ENCODE measurements around the gene SEPTIN12.
"Not testable (repeated sequence)": the region's sequence is repeated elsewhere in the genome, so short reads cannot be mapped to it uniquely, and the experiment has no call there.

The SEPTIN12 gene

DNA sequence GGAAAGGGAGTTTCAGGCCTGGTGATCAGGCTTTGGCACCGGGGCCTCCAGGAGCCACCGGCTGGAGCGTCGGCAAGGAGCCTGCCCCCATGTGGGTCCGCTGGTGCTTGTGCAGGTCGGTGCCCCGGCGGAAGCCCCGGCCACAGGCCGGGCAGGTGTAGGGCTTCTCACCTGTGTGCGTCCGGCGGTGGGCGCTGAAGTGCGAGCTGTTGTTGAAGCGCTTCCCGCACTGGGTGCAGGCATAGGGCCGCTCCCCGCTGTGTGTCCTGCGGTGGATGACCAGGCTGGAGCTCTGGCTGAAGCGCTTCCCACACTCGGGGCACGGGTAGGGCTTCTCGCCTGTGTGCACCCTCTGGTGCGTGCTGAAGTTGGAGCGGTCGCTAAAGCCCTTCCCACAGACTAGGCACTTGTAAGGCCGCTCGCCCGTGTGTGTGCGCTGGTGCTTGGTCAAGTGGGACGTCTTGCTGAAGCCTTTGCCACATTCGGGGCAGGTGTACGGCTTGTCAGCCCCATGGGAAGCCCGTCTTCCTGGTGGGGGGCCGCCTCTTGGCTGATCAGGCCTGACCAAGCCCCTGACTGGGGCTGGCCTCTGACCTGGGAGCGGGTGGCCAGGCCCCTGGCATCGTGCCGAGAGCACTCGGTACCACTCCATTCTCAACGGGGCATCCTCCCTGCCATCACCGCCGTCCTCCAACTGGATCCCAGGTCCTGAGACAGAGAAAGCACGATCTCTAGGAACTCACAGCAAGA lies 35.6 kb downstream of the SEPTIN12 start:
- no peak for FAIRE-seq

DNA sequence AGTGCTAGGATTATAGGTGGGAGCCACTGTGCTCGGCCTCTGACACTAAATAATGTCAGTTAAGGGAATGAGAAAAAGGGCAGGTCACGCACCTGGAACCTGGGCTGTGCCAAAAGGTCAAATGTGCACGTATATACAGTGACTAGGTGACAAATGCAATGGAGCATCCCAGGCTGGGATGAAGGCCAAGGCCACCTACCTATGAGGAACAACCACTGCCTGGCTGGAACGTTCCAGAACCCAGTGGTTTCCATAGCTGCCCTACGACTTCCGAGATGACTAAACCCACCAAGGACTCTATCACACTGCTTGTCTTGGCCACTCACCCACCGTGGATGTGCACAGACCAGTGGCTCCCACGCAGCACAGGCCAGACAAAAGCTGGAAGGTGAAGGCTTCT lies 37.2 kb downstream of the SEPTIN12 start:
- FAIRE-seq, result no peak

DNA sequence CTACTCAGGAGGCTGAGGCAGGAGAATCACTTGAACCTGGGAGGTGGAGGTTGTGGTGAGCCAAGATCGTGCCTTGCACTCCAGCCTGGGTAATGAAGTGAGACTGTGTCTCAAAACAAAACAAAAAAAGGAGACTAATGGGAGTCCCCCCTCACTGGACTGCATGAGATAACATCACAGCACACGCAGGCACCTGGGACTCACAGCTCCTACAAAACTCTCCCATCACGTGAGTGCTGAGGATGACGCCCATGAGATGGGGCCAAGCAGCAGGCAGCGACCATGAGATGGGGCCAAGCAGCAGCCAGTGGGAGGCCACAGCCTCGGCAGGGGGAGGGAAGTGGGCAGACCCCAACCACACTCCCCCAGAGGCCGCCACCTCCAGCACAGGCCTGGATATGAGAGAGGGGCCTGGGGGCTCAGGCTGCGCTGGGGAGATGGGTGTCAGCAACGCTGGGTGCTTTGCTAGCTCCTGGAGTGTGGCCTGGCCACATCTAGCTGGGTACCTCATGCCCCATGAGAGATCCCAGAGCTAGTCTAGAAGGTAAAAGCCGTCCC lies 38.4 kb downstream of the SEPTIN12 start:
- FAIRE-seq, result no peak

DNA sequence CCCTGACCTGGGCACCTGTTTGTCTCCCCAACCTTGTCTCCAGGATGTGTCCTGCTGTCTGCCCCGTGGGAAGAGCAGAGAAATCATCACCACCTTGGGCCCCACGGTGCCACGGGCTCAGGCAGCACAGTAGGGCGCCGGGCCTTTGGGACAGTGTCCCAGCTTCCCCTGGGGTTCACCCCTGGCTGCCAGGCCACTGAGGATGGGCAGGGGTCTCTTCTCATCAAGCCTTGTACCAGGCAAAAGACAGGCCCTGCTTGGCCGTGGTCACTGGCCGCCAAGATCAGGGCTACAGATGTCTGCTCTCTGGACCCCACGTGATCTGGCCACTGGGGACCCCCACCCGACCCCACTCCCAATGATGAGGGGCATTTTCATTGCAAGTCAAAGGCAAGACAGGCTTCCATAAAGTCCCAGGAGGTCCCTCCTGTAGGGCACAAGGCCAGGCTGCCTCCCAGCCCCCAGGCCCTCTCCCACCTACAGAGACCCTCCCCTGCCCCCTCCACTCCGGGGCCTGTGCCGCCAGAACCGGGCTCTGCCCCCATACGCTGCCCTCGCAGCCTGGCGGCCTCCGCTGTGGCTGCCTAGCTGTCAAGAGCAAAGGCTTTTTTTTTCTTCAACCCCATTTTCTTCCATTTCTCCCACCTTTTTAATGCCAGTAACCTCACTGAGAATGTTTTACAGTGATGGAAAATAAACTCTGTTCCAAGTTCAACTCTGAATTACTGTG lies 39.3 kb downstream of the SEPTIN12 start:
- no peak for FAIRE-seq

DNA sequence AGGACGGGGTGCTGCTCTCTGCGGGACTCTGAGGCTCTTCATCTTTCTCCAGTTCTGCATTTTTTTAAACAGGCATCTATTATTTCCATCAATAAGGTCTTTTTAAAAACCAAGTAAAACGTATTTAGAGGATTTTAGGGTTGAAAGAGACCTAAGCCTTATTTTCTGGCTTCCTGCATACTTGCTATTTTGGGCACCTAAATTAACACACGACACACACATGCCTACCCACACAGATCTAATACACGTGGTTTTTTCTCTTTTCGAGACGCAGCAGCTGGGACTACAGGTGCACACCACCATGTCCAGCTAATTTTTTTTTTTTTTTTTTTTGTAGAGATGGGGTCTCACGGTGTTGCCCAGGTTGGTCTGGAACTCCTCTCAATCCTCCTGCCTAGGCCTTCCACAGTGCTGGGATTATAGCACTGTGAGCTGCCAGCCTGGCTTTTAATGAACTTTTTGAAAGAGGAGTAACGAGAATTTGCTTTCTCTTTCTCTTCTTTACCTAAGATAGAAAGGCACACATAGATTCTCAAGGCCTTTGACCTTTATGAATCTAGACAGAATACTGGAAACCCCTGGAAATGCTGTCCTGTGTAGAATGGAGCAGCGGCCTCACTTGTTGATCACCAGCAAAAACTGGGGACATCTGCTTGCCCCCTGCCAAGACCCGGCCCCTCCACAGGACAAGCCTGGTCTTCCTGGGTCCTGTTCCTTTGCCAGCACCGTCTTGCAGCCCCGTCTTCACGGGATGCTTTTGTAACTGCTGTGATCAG lies 40.1 kb downstream of the SEPTIN12 start:
- FAIRE-seq, result no peak

DNA sequence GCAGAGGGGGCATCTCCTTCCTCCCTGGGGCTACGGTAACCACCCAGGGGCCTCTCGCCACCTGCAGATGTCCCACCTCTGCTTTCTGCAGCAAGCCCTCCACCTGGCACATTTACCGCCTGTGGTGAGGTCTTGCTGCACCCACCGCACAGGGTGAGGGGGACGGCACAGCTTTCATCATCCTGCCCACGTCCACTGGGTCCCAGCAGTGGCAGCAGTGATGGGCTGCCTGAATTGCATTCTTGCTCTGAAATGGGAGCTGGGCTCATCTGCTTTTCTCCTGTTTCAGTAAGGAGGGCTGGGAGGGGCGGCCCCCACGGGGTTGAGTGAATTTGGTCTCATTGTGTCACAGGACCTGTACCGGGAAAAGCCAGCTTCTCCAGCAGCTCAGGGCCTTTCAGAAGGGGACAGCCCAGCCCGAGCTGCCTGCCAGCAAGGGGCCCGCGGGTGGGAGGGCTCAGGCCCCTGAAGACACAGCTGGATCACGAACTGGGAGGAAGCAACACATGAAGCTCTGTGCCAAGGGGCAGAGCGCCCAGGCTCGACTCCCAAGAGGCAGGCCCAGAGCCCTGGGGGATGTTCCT lies 41.1 kb downstream of the SEPTIN12 start:
- no peak for FAIRE-seq

DNA sequence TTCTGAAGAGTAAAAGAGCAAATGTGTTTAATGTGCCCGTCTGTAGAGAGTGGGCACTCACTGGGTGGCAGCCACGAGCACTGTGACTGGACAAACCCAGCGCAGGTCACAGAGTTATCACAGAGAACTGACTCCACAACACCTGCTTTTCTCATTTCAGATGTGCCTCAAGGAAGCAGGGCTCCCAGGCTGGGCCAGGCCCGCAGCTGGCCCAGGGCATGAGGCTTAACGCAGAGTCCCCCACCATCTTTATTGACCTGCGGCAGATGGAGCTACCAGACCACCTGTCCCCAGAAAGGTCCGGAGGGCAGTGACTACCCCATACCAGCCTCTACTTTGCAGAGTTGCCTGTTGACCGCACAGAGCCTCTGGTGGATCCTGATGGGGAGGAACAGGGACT lies 41.9 kb downstream of the SEPTIN12 start:
- no peak for FAIRE-seq

DNA sequence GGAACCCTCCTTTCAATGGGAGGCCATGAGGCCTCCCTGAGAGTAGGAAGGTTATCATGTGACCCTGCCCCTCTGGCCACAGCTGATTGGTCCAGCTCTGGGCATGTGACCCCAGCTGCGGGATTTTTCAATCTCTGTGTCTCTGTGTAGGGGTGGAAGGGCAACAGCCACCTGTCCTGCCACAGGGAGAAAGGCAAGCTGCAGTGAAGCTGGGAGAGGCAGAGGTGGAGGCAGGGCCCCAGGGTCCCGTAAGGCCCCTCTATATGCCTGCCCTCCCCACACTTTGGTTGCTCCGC lies 42.9 kb downstream of the SEPTIN12 start:
- FAIRE-seq, result no peak

DNA sequence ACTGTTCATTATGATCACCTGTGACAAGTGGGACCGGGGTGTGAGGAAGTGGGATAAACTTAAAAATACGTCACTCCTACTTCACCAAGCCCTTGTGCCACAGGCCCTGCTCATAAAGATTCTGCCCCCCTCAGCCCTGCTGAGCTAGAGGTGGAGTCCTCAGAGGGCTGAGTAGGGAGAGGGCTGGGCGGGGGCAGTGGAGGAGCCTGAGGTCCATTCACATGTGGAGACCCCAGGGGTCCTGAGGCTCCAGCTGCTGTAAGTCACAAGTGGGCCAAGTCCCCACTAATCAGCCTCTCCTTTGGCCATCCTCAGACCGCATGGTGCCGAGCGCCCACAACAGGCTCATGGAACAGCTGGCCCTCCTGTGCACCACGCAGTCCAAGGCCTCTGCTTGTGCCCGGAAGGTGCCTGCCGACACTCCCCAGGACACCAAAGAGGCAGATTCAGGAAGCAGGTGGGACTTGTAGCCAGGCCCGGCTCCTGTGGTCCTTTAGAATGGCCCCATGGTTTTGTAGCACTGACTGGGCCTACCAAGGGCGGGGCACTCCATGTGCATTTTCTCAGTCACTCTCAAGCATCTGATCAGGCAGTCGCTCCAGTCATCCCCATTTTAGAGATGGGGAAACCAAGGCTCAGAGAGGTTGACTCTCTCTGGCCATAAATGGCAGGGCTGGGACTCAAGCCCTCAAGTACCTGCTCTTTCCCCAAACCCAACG lies 43.4 kb downstream of the SEPTIN12 start:
- FAIRE-seq, result no peak

DNA sequence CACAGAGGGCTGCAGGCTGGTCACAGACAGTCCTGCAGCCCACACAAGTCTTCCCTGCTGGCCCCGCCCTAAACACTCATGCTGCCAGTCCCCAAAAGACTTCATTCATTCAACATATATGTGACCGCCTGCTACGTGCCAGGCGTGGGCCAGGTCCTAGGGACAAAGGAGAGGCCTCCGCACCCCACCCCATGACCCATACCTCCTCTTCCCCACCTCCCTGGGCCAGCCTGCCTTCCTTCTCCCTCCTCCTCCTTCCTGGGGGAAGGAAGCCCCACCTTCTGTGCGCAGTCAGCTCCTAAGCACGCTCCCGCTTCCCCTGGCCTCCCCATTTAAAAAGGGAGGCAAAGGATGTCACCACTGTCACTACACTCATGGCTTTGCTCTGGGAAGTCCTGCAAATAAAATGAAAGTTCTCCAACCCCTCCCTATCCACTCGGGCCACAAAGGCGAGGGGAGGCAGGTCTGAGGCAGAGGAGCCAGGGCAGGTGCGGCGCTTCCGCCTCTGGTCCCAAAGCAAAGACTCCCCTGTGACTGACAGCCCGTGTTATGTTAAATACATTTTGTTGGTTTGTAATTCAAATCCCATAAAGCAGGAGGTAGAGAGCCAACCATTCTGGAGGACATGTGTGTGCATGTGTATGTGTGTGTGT lies 44.8 kb downstream of the SEPTIN12 start:
- FAIRE-seq, result no peak

DNA sequence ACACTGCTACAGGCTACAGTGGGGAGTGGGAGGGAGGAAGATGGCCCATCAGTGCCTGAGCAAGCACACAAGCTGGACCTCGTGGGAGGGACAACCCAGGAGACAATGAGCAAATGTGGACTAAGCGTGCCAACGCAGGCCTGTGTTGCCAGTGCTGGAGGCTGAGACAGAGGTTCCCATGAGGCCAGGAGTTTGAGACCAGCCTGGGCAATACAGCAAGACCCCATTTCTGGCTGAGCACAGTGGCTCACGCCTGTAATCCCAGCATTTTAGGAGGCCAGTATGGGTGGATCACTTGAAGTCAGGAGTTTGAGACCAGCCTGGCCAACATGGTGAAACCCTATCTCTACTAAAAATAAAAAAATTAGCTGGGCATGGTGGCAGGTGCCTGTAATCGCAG lies 49.8 kb downstream of the SEPTIN12 start:
- FAIRE-seq, result not testable (repeated sequence)

DNA sequence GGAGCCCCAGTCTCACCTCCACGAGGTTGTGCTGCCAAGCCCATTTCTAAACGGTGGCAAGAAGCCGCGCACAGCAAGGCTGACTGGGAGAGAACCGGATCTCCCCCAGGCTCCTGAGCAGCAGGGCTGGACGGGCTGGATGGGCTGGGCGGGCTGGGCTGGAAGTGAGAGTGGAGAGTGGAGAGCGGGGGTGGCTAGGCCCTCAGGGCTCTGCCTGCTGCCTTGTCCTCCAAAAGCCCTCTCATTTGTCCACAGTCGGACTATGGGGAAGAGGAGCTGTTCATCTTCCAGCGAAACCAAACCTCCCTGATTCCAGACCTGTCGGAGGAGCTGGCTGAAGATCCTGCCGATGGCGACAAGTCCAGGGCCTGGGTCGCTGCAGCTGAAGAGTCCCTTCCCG lies 50.6 kb downstream of the SEPTIN12 start:
- no peak for FAIRE-seq

DNA sequence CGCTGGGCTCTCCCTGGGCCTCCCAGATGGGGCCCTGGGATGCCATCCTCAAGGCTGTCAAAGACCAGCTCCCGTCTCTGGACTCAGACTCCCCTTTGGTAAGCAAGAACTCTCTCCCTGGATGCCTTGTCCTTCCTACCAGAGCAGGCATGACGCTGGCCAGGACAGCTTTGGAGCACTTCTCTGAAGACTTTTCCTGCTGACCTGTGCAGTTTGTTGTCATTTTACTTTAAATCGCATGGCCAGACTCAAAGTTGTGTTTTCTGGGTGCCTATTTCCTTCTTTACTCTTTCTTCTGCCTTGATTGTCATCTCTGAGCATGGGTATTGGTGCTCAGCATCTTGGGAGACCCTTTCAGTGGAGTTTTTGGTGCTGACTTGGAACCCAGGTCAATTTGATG lies 51.6 kb downstream of the SEPTIN12 start:
- no peak for FAIRE-seq

DNA sequence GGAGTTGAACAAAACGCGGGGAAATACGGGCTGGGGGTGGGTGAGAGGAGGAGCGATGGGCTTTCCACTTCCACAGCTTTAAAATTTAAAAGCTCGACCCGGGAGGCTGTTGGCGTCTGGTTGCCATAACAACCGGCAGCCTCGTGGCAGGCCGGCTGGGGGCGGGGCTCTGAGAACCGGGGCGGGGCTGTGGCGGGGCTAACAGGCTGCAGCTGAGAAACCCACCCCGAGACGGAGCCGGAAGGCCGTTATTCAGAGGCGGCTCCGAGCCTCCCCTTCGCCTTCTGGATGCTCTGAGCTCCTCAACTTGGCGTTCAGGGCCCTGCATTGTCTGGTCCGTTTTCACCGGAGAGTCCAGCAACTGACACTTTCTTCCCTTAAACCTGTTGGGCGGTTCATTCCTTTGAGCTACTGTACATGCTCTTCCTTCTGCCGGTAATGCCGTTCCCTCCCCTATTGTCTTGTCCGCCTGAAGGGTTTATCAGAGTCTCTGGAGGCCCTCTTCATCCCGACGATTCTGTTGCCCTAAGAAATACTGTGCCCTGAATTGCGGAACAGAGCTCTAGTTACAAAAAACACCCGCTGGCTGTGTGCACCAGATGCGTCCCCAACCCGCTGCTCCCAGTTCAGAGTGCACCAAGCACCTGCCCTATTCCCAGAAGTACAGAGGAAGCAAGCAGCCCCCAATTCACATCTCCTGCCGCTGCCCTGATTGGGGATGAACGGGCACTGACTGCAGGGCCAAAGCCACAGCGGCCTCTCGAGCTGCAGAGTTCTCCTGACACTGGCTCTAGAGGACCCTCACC lies 53.2 kb downstream of the SEPTIN12 start:
- FAIRE-seq, result no peak

DNA sequence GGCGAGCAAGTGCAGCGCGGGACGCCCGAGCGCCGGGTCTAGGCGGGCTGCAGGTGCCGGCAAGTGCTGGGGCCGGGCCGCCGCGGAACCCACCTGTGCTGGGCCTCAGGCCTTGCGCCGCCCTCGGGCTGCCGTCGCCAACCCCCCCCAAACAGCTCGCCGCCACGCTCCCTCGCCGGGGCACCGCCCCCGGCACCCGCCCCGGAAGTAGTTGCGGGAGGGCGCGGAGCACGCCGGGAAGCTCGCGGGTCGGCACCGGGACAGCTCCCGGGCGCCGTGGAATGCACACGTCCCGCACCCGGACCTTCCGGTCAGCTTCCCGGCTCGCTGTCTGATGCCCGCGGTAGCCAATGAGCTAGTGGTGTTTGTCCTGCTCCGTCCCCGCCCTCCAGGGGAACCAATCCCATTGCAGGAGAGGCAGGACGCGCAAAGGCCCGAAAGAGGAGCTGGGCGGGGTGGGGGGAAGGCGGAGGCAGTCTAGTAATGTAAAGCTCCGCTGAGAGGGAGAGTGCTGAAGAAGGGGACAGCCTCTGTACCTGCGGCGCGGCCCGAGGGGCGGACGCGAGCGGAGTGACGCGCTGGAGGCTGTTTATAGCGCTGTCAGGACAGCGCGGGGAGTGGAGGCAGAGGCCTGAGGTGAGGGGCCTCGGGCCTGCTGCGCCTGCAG lies 53.9 kb downstream of the SEPTIN12 start, which contains the start of the genes ANKS3 and DNAAF8:
Gene ANKS3 (minus strand): TSS at position 209 of the 667 bp plus-strand sequence. CDS start 4,122 bp downstream, outside the sequence.
Gene DNAAF8 (plus strand): TSS at position 475 of the 667 bp plus-strand sequence. CDS start 1,978 bp downstream, outside the sequence.
- FAIRE-seq, result peak; percentile 31

DNA sequence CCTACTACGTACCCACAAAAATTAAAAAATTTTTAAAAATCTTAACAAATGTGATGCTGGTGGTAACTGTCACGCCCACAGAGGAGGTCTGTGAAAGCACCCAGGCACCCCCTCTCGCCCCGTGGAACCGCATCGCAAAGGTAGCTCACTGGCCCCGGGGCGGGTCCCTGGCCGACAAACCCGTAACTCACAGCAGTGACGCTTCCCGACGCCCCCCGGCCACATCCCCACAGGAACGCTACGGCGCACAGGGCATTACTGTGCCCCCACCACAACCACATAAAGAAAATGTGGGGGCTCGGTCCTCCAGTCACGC lies 54.4 kb downstream of the SEPTIN12 start:
- no peak for FAIRE-seq

DNA sequence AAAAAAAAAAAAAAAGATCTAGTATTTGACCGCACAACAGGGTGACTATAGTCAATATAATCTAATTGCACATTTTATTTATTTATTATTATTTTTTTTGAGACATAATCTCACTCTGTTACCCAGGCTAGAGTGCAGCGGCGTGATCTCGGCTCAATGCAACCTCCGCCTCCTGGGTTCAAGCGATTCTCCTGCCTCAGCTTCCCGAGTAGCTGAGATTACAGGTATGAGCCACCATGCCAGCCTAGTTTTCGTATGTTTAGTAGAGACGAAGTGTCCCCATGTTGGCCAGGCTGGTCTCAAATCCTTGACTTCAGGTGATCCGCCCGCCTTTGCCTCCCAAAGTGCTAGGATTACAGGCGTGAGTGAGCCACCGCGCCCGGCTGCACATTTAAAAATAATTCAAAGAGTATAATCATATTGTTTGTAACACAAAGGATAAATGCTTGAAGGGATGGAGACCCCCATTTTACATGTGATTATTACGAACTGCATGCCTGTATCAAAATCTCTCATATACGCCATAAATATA lies 54.9 kb downstream of the SEPTIN12 start:
- FAIRE-seq, result no peak

DNA sequence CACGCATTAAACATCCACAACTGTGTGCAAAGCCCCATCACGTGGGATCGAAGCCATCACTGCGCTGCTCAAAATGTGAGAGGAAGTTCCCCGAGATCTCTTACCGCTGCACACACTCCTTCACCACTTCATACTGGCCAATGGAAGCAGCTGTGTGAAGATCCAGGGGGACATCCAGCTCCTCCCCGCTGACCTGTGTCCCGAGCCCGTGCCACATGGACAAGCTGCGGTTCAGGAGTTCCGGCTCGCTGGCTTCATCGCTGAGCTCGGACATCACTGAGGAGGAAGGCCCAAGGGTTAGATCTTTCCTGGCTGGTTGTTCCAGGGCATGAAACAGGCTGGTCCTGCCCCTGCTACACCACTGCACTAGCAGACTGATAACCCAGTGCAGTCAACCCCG lies 58.3 kb downstream of the SEPTIN12 start:
- no peak for FAIRE-seq

DNA sequence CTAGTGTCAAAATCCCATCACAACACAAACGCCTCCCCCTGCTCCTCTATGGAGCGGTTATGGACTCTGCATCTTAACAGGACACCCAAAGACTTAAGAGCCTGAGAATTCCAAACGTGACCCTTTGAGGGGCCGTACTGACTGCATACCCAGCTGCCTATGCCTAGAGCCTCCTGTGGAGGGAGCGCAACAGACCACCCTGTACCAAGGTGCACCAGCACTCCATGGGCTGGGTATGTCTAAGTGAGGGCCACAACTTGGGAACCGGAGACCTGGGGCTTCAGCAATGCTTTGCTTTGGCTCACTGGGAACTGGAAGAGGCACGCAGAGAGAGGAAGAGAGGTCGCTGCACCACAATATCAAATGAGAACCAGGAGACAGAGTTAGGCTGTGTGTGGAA lies 59.5 kb downstream of the SEPTIN12 start:
- no peak for FAIRE-seq

Data from endometrium (tissue), 2 donors.